GM12865 (cell line): Measurements from ENCODE around the gene MTMR10.

Experiments
- DNase-seq: peaks from one replicate; pipeline ENCODE4 v3.0.0; 2010; ENCODE audit warnings: low read depth
- H3K4me3 ChIP-seq: 2 replicates; pipeline ENCODE4 v1.5.1; 2011; ENCODE audit warnings: mild to moderate bottlenecking, low read depth, low read length, control low read depth
- CTCF ChIP-seq: IDR thresholded peaks from 2 replicates; pipeline ENCODE4 v1.5.1; 2011; ENCODE audit warnings: low read length, control low read depth, low read depth, inconsistent platforms; ENCODE audit not compliant: insufficient read depth; ENCODE audit errors: missing control alignments

The MTMR10 gene

GRCh38 chr15:30991255-30992235 is at the start of gene MTMR10:
Gene MTMR10, minus strand, starts transcription at chr15:30991628. Its CDS starts 122 bp downstream, at chr15:30991506.
- peak; percentile 91 for DNase-seq
- peak within 1 kb of the TSS; percentile 97 for H3K4me3 ChIP-seq
- TF ChIP-seq CTCF, result no peak

GRCh38 chr15:31040611-31041010 is 49.2 kb upstream of the MTMR10 start:
- no peak overlapping the region for H3K4me3 ChIP-seq
- DNase-seq, result no peak
- TF ChIP-seq CTCF, result no peak

DNA sequence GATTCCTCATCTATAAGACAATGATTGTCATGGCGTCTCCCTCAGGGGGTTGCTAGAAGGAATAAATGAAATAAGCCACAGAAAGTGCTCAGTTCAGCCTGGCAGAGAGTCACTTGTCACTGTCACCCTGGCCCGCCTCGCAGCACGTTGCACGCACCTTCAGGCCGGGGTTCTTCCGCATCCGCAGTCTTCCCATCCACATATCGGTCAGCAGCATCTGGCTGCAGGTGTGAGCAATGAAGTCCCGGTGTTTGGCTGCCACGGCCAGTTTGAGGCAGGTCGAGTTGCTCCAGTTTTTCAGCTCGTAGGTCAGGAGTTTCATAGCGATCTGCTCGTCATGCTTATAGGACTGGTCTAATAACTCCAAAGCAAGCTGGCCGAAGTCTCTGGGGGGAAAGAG is 48.5 kb upstream of the MTMR10 start:
- TF ChIP-seq CTCF, result no peak
- DNase-seq, result no peak
- H3K4me3 ChIP-seq, result no peak overlapping the region

- no peak for TF ChIP-seq CTCF
- DNase-seq, result no peak
- H3K4me3 ChIP-seq, result no peak overlapping the region
Measured at GRCh38 chr15:31037731-31038477, 46.5 kb upstream of the MTMR10 start.

- DNase-seq, result no peak
- no peak overlapping the region for H3K4me3 ChIP-seq
- no peak for TF ChIP-seq CTCF
Measured at GRCh38 chr15:31036783-31037182, 45.4 kb upstream of the MTMR10 start.

- TF ChIP-seq CTCF, result no peak
- no peak for DNase-seq
- no peak overlapping the region for H3K4me3 ChIP-seq
Measured at GRCh38 chr15:31035610-31036009, 44.2 kb upstream of the MTMR10 start.
